ENCODE results near the gene GYPA.
"Not testable (repeated sequence)": the region's sequence is repeated elsewhere in the genome, so short reads cannot be mapped to it uniquely, and the experiment has no call there.

The GYPA gene
- long read RNA-seq, donor 1, partial matches to known transcripts, result 0 of 2 reads
- long read RNA-seq, donor 1, other reads (novel, unspliced or antisense), result 0 of 2 reads
- long read RNA-seq, donor 2, result 0 reads
- long read RNA-seq, donor 3, result 0 reads
- long read RNA-seq, donor 4, result 0 reads
- long read RNA-seq, donor 5, partial matches to known transcripts, result 0 of 2 reads
- long read RNA-seq, donor 5, other reads (novel, unspliced or antisense), result 0 of 2 reads
- long read RNA-seq, donor 6, partial matches to known transcripts, result 0 of 1 reads
- long read RNA-seq, donor 6, other reads (novel, unspliced or antisense), result 0 of 1 reads
- long read RNA-seq, donor 7, result 0 reads
- long read RNA-seq, donor 8, partial matches to known transcripts, result 0 of 4 reads
- long read RNA-seq, donor 8, other reads (novel, unspliced or antisense), result 0 of 4 reads

DNA sequence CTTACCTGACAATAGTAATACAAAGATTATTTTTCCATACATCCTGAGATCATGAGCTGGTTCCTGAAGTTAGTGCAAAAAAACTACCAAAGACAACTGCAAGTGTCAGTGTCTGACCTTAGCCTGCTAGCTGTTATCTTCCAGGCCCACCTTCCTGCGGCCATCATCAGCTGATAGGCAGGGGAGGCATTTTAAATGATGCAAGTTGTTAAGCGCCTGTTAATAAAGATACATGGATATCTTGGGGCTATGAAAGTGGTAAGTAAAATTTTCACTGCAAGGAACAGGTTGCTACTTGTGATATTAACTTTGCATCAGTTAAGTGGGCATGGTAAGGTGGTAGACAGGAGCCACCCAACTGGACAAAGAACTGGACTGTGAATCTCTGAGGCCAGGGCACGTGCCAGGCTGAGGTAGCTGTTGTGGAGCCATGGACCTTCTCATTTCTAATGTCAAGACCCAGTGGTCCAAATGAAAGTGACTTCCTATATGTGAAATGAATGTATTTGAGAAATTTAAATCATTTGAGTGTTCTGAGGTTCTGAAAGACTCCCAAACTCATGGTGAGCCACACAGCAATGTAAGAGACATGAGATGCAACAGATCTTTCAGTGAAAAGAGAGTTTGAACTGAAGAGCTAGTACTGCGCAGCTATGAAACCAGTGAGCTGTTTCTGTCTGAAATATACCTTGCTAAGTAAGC lies at the start of gene GYPA:
GYPA (minus strand) TSS at position 125 of the 702 bp plus-strand sequence; CDS start at position 42, 83 bp downstream.
- DNase-seq, result not testable (repeated sequence)

DNA sequence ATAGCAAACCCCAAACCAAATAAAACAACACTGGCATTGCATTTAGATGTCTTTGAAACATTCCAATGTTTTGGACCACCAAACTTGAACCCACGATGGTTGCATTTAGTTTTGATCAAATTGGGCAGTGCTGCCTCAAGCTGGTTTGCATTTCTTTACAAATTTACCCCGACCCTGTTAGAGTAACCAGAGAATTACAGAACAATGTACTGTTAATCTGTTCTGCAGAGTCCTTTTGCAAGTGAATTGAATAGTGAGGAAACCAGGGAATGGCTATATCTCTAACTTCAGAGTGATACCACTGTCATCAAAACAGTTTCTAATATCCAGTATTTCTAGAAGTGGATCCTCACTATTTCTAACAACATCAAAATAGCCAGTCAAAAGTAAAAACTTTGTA lies 49.5 kb upstream of the GYPA start:
- DNase-seq, result no peak

DNA sequence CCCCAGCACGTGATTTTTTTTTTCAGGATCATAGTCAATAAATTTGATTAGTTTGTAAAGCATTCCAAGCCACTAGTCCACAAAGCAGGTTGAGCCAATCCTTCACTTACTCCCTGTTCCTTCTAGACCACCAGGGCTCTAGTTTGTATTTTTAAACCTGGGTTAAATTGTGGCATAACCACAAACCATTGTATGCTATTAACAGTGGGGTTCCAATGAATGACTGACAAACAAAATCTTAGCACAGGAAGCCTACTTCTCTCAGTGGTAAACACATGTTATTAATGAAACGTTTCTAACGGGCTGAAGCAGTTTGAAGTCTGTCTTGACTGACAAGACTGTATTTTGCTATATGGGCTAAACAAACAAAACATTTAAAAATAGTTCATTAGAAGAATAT lies 48.6 kb upstream of the GYPA start:
- no peak for DNase-seq

DNA sequence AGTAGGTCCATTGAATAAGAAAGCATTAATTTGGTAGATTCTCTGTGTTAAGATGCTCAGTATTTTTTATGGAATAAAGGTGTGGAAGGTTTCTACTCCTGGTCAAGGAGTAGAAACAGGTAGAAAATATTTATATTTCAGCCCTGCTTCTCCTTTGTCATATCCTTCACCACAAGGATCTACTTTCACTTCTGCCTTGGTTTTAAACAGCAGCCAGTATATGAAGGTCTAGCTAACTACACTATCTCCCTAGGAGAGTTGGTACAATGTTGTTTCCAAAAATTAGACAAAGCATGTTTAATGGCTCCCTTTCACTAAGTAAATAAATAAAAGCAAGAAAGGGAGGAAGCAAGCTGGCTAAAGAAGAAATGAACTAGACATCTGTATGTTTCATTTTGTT lies 44.6 kb upstream of the GYPA start:
- DNase-seq, result no peak

DNA sequence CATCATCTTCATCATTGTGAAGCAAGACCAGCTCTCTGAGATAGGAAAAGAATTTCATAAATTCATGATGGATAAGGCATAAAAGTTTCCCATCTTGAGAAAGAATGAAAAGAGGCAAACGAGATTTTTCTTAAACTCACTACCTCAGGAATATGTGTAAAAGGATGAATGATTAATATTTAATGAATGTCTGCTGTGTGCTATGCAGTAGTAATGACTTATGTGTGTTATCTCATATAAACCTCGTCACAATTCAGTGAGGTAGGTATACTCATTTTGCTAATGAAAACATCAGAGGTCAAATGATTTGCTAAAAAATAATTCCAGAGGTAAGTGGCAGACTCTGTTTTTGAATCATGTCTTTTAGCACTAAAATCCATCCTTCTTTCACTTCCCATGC lies 42.6 kb upstream of the GYPA start:
- no peak for DNase-seq

DNA sequence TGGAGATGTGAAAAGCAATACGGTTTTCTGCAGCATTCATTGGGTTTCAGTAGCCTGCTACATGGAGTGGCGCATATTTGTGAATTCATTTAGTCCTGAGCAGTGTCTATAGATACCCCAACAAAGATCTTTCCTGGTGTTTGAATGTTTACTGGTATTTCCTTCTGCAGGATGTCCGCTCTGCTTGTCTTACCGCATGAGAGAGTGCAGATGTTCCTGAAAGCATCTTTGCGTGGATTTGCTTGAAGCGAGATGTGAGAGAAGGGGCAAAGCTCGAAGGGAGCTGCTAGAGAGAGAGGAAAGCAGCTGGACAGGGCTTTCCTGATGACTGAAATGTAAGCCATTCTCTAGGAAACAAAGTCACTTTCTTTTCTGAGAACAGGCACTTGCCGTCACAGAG lies 40.9 kb upstream of the GYPA start:
- DNase-seq, result no peak

DNA sequence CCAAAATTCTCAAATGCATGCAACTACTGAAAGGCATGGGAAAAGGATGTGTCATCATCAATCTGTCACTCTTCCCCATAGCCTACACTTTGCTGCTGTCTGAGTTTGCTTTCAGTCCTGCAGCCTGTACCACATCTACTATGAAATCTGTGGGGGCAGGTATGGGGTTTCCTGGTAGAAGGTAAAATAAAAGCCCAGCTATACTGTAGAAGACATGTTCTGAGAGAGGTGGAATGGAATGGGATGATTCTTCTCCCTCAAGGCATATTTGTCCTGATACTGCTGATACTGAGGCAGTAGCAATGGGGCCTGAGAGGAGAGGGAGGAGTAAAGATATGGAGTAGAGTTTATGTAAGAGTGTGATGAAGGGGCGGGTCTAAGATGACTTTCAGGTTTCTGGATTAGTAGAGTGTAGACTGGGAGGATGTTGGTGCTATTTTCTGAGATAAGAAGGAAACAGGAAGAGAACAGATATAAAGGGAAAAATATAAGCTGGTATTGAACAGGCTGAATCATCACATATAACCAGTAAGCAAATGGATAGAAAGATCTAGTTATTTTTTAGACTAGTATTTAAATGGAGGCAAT lies 38.7 kb upstream of the GYPA start:
- no peak for DNase-seq

DNA sequence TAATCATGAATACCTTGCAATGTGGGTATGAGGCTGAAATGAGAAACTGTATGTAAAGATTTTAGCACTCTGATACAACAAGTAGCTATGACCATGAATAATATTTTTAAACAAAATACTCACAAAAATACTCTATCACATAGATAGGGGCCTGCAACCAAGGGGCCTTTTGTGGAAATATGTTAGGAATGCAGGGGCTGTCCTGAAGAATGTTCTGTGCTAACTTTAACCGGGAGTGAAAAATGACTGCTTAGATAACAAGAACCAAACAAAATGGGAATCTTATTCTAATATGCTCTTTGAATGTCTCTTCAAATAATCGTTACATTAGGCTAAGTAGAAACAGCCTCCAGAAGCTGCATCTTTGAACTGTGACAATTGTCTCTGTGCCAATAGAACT lies 37.9 kb upstream of the GYPA start:
- no peak for DNase-seq

DNA sequence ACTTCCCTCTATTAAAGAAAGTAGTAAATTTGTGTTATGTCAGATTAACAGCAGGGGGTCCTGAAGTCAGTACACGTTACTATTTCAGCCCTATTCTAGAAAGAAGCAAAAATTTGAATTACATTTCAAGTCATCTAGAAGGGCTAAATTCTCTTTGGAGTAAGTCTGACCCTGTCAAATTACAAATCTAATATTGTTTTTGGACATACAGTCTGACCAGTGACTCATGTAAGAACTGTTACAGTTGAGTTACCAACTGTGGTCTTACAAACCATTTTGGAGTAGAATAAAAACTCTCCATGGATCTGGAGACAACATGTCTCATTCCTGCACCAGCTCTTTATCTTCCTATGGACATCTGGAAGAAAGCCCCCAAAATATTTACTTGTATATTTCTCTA lies 36.0 kb upstream of the GYPA start:
- DNase-seq, result no peak

DNA sequence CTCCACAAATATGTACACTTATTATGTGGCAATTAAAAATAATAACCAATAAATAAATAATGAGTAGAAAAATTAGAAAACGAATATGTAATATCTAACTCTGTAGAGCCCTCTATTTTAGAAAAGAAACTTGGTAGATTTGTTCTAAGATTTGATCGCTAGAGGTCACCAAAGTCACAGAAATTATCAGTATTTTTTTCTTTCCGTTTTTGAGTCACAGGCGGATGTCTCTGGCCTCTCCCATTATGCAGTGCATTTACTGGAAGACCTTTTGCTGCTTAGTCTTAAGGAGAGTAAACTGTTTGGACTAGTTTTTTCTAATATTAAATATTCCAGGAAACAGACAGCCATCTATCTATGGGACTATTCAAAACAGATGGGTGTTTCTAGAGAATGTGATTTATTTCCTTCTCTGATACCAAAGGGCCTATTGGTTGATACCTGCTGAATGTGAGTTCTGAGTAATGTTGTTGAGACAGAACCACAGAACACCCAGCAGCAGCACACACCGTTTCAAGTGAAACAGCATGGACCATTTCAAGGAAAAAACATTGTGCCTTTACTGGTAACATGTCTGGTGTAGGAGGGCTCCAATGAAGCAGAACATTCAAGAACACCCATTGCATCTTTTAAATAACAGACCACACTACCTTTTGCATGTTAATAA lies 34.0 kb upstream of the GYPA start:
- peak; percentile 29 for DNase-seq

DNA sequence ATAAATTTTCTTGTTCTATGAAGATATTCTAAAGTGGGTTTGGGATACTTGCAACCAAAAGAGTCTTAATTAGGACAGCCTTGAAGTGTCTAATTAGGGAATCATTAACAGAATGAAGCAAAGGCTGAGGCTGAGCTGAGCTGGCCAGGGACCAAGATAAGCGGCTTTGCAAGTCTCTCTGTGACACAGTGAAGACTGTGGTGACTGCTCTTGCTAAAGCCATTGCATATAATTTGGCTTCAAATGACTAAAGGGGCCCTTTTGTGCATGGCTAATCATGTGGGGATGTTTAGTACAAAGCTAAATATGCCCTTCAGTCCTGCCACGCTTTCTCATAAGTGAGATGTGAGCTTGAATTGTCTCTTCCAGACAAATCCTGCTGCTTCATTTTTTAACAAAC lies 31.2 kb upstream of the GYPA start:
- no peak for DNase-seq

DNA sequence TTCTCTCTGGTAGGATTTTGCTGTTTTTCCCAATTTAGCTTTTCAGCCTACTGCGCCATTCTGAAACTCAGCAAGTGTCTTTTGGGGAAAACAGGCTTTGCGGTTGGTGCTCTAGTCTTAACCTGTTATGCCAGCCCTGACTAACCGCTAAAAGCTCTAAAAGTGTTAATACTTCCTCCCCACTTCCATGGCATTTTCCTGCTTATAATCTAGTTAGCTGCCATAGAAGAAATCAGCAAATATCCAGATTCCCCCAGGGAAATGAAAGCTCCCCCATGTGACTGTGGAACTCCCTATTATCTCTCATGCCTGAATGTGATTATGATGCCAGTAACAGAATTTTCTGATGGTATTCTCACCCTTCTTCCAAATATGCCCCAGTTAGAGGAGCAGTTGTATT lies 28.7 kb upstream of the GYPA start:
- no peak for DNase-seq

DNA sequence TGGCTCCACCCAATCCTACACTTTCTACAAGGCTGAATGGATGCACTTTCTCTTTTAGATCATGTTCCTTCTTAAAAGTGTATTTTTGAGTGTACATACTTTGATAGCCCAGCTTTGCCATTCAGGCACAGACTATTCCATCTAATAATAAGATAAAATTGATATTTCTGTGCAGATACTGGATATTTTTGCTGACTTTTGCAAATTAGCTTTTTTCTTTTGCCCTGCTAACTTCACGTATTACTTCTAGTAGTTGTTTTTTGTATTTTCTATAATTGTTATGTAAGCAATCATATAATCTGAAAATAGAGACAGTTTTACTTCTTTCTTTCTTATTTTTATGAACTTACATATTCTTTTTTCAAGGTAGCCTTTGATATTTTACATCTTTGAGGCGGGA lies 13.5 kb upstream of the GYPA start:
- no peak for DNase-seq

DNA sequence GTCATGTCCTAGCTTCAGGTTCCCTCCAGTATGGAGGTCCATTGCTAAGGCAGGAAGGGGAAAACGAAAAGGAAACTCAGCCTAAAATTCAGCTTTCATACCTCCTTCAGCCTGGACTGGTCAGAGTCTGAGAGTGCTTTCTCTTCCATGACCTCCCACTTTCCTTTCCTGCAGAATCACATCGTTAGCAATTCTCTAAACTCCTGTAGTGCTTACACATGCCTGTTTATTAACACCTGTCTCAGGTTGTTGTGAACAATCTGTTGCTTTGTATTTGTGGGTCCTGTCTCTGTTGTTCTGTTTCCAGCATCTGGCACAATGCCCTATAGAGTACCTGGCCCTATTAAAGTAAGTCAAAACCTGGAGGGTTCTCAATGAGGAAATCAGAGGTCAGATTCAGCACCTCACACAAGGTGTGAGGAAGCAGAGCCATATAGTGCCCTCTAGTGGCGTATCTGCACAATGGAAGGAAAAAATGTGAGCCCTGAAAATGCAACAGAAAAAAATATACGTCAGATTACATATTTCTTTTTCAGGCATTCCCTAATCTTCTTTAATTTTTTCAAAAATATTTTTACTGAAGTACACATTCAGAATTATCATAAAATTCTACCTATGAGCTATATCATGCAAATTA lies 2.3 kb upstream of the GYPA start:
- peak; percentile 6 for DNase-seq

DNA sequence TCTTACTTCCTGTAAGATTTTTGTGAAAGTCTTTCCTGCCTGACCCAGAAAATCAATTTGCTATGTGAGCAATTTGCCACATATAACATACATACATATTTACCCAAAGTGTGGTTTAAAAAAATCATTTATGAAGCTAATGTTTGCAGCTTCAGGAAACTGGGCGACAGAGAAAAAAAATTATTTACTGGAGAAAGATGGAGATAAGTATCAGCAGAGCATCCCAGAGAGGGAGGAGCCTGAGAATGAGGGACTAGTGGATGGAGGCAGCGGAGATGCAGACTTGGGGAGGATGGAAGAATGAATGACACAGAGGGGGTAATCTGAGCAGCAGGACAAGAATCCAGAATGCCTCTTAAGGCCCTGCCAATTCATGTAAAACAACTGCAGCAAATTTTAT lies 975 bp upstream of the GYPA start:
- no peak for DNase-seq

DNA sequence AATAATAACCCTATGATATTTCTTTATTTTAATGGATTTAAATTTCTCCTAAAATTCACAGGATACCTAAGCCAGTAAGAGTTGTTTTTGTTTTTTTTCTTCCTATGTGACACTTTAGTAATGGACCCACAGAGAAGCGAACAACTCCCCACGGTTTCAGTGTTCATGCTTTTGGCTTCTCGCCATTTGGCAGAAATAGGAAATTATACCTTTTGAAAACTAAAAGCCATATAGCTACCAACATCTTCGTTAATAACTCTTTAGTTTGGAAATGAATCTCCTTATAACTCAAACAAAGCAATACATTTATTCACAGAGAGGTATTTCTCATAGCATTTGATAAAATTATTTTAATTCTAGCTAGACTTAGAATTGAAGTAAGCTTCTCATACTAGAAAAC lies 527 bp downstream of the GYPA start:
- DNase-seq, result not testable (repeated sequence)

DNA sequence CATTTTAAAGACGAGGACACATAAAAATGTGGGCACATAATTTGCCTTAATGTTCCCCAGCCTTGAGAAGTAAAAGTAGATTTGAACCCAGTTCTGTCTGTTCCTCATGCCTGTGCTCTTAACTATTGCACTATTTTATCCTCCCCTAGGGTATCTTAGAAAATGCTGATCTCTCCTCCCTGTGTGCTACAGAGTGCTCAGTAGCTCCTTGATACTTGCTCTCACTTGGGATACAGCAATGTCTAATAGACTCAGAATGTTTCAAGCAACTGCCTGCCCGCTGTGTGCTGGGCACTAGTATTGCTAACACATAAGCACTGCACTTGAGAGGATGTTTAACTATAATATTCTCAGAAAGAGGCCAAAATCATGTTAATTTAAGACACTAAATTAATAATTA lies 971 bp downstream of the GYPA start:
- not testable (repeated sequence) for DNase-seq

DNA sequence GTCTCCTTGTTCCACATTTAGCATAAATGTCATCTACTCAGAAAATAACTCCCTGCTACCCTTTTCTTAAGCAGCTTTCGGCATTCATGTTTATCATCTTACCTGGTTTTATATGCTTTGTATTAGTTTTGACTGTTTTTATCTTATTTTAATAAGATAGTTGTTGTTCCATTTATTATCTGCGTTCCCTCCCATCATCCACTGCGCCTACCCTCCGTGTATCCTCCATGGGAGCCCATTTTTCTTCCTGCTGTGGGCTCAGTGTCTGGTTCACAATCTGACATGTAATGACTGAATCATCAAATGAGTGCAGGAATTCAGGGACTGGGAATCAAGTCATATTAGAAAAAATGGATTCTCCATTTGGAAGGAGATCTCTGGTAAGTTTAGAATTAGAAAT lies 2.3 kb downstream of the GYPA start:
- DNase-seq, result not testable (repeated sequence)

DNA sequence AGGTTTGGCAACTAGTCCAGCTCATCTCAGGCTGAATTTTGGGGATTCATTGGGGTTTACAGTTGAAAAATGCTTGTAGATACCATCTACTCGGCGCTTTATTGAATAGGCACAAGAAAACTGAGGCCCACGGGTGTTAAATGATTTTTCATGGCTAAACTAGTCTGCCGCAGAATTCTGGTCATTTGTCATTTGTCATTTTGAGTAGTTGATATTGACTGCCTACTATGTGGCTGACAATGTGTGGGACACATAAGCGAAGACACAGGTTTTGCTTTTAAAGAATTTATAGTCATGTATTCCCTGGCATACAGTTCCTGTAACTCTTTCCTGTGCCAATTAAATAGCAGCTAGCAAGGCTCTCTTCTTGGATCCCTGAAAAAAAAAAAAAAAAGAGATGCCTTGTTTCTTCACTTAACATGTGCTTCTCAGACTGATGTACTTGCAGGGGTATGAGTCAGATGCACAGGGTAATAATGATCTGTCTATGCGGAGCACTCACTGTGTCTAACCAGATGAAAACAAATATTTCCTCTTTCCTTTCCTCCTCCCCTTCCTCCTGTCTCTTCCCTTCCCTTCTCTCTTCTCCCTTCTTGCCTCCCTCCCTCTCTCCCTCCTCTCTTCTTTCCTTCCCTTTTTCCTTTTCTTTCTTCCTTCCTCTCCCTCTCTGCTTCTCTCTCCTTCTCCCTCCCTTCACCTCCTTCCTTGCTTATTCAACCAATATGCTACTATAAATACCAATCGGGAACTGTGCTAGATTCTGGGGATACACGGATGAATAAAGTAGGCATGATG lies 3.2 kb downstream of the GYPA start:
- not testable (repeated sequence) for DNase-seq

DNA sequence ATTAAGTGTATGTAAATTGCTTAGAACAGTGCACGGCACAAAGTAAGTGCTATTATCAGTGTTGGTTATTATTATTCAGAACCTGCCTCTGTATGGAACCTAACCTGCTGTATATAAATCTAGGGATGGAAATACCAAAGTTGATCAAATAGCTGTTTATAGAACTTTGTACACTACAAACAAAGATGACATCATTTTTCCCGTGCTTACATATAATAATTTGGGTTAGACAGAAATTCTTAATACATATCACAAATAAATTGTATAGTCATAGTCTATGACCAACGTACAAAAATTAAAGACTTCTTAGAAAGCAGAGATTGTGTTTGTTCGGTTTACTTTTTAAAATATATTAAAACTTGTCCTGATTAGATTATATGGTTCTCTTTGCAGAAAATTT lies 4.3 kb downstream of the GYPA start:
- not testable (repeated sequence) for DNase-seq

DNA sequence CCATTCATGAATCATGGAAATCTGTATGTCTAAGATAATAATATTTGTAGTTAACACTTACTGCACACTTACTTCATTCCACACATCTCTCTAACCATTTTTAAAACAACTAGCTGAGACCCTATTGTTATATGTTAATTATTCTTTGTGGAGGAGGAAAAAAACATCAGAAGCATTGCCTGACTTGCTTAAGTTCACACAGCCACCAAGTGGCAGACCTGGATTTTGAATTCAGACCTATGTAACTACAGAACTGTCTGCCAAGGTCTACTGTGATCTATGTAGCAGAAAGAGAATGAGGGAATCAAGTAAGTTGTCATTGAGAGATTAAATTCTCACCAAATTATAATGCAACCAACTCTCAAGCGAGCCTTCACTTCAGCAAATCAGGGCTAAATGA lies 10.4 kb downstream of the GYPA start:
- not testable (repeated sequence) for DNase-seq

Measured in right kidney (tissue), 9 donors.